ENCODE measurements around the gene MPDZ. TPM values are rescaled to one million over a fixed set of nuclear protein-coding genes. Genes with fewer than 3 reads are reported as not detected.

Gene MPDZ
- polyA plus RNA-seq, 2 of the 4 experiments (the other 2 are of a cell fraction), result 19.5 to 36.4 TPM

- H3K4me3 ChIP-seq, result no peak overlapping the region
- ATAC-seq (no peak), FAIRE-seq (no peak), DNase-seq (ENCODE audit: low read depth in 1 of 2, low spot score in 1 of 2) (no peak)
- no peak overlapping the region for H3K4me2 ChIP-seq
- TF ChIP-seq PBX3 (IDR thresholded peaks at IDR 0.05) (no peak), ZFP36 (IDR thresholded peaks at IDR 0.05; ENCODE audit: borderline replicate concordance, partially characterized antibody) (no peak), EP300 (IDR thresholded peaks at IDR 0.05) (no peak), TP53 (CRISPR knock-in tag; IDR thresholded peaks at IDR 0.05) (no peak), RFX5 (IDR thresholded peaks at IDR 0.05) (no peak), CHD2 (IDR thresholded peaks at IDR 0.05; ENCODE audit: low read length, partially characterized antibody) (no peak), SREBF2 (IDR thresholded peaks at IDR 0.05) (no peak), ZSCAN20 (CRISPR knock-in tag; IDR thresholded peaks at IDR 0.05) (no peak), CBX2 (IDR thresholded peaks at IDR 0.05; ENCODE audit: borderline replicate concordance, low read depth) (no peak)
- no peaks in the 10 kb centered on the region for H3K4me1 ChIP-seq
- CTCF ChIA-PET, result no interaction called here
- POLR2A ChIA-PET, result no interaction called here
- WGBS (ENCODE audit: missing lambda C conversion rate), result 97% methylated on average over 1 of the region's 1 CpG
- no peaks in the 10 kb centered on the region for H3K9me3 ChIP-seq
- no peak overlapping the region for H3K27ac ChIP-seq
Observed at GRCh38 chr9:13160051-13160450, 119.4 kb downstream of the MPDZ start.

DNA sequence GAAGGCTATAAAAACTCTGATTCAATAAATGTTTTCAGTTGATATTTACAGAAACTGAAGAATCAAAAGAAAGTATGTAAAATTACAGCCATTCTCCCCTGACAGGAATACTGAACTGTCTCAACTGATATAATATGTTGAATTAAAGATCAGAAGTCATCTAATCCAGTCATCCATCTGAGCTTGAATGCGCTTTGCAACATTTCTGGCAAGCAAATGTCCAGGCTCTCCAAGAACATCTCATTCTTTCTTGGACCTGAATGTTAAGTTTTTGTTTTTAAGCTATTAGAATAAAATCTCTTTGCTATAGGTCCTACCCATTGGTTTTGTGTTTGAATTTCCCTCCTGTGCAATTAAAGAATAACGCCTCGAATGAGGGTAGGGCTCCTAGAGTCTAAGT is 120.5 kb downstream of the MPDZ start:
- Histone ChIP-seq H3K4me1 (no peaks in the 10 kb centered on the region), H3K27ac (no peak overlapping the region), H3K4me2 (no peak overlapping the region), H3K9me3 (no peaks in the 10 kb centered on the region), H3K4me3 (no peak overlapping the region)
- DNase-seq (ENCODE audit: low read depth in 1 of 2, low spot score in 1 of 2) (no peak), FAIRE-seq (no peak), ATAC-seq (no peak)
- WGBS (ENCODE audit: missing lambda C conversion rate), result 86% methylated on average over 3 of the region's 3 CpGs
- ChIA-PET CTCF (no interaction called here), POLR2A (no interaction called here)
- TF ChIP-seq, protein P1, sequence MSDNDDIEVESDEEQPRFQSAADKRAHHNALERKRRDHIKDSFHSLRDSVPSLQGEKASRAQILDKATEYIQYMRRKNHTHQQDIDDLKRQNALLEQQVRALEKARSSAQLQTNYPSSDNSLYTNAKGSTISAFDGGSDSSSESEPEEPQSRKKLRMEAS (IDR thresholded peaks at IDR 0.05), result no peak
- no peak for TF ChIP-seq POLR2A (IDR thresholded peaks at IDR 0.05; ENCODE audit: low read length)
- TF ChIP-seq REST (IDR thresholded peaks at IDR 0.05), result no peak
- TF ChIP-seq GATA3 (IDR thresholded peaks at IDR 0.05; ENCODE audit: borderline replicate concordance), result no peak
- no peak for TF ChIP-seq HOXB13 (CRISPR knock-in tag; IDR thresholded peaks at IDR 0.05; ENCODE audit: low read depth)
- TF ChIP-seq HES2 (IDR thresholded peaks at IDR 0.05), result no peak
- no peak for TF ChIP-seq KDM1A (IDR thresholded peaks at IDR 0.05; ENCODE audit: low read depth)
- no peak for TF ChIP-seq ZFP36 (IDR thresholded peaks at IDR 0.05; ENCODE audit: borderline replicate concordance, partially characterized antibody)
- no peak for TF ChIP-seq BHLHE40 (IDR thresholded peaks at IDR 0.05; ENCODE audit: low read depth, low read length)
- TF ChIP-seq BCL3 (IDR thresholded peaks at IDR 0.05), result no peak
- no peak for TF ChIP-seq POLR2AphosphoS2 (conservative IDR thresholded peaks at IDR 0.05; ENCODE audit: low read length)
- no peak for TF ChIP-seq HOXA7 (CRISPR knock-in tag; IDR thresholded peaks at IDR 0.05)
- no peak for TF ChIP-seq CBX8 (IDR thresholded peaks at IDR 0.05)
- TF ChIP-seq RAD21 (conservative IDR thresholded peaks at IDR 0.05 in 1 of 2, IDR thresholded peaks at IDR 0.05 in 1 of 2), result no peak
- no peak for TF ChIP-seq CEBPB (IDR thresholded peaks at IDR 0.05)
- TF ChIP-seq NPAS2 (CRISPR knock-in tag; IDR thresholded peaks at IDR 0.05; ENCODE audit: borderline replicate concordance), result no peak
- no peak for TF ChIP-seq JUNB (IDR thresholded peaks at IDR 0.05)
- TF ChIP-seq EP300 (IDR thresholded peaks at IDR 0.05), result no peak
- TF ChIP-seq HMGXB4 (CRISPR knock-in tag; IDR thresholded peaks at IDR 0.05; ENCODE audit: borderline replicate concordance), result no peak
- no peak for TF ChIP-seq CTCF (IDR thresholded peaks at IDR 0.05)

Measured in A549 (cell line).